Activated CD4-positive, alpha-beta memory T cell treated with anti-CD3 and anti-CD28 coated beads for 36 hours (primary cell): ENCODE data around the gene PABPC4L. TPM values are rescaled to one million over a fixed set of nuclear protein-coding genes. Genes with fewer than 3 reads are reported as not detected.
"Not testable (repeated sequence)": the region's sequence is repeated elsewhere in the genome, so short reads cannot be mapped to it uniquely, and the experiment has no call there.

Experiments used
- CTCF ChIA-PET: fragments of 350-600 bp; sonication (Branson Sonifier 250); formaldehyde crosslinking; loops from one replicate; lab custom pipeline; 2021; ENCODE audit warnings: antibody characterized with exemption, inconsistent platforms; lab: Charles Lee
- POLR2A ChIA-PET: fragments of 350-600 bp; sonication (Branson Sonifier 250); formaldehyde crosslinking; loops from one replicate; lab custom pipeline; 2021; ENCODE audit warnings: antibody characterized with exemption; lab: Charles Lee
- DNase-seq: peaks from one replicate; pipeline ENCODE4 v3.0.0-alpha.2; 2020
- H3K27ac Mint-ChIP-seq: one replicate; pipeline ENCODE4 v1.8.0; 2021; ENCODE audit warnings: mixed read lengths
- H3K27me3 Mint-ChIP-seq: one replicate; pipeline ENCODE4 v1.8.0; 2021; ENCODE audit warnings: mixed read lengths
- H3K36me3 Mint-ChIP-seq: one replicate; pipeline ENCODE4 v1.8.0; 2021; ENCODE audit warnings: mixed read lengths
- H3K4me1 Mint-ChIP-seq: one replicate; pipeline ENCODE4 v1.8.0; 2021; ENCODE audit warnings: low read depth, mixed read lengths
- H3K4me3 Mint-ChIP-seq: one replicate; pipeline ENCODE4 v1.8.0; 2021; ENCODE audit warnings: mild to moderate bottlenecking, mixed read lengths
- H3K9me3 Mint-ChIP-seq: one replicate; pipeline ENCODE4 v1.8.0; 2021; ENCODE audit warnings: mixed read lengths
- intact Hi-C: fragments of 100-400 bp; cut with micrococcal nuclease; formaldehyde crosslinking; loops from one replicate; pipeline ENCODE4 v1.15.1; 2023
- total RNA-seq, 2 experiments: library from RNA; stranded (reverse); gene quantifications; one replicate each; pipeline ENCODE4 v1.2.3, GENCODE V29; 2021

PABPC4L gene
- total RNA-seq: not detected

DNA sequence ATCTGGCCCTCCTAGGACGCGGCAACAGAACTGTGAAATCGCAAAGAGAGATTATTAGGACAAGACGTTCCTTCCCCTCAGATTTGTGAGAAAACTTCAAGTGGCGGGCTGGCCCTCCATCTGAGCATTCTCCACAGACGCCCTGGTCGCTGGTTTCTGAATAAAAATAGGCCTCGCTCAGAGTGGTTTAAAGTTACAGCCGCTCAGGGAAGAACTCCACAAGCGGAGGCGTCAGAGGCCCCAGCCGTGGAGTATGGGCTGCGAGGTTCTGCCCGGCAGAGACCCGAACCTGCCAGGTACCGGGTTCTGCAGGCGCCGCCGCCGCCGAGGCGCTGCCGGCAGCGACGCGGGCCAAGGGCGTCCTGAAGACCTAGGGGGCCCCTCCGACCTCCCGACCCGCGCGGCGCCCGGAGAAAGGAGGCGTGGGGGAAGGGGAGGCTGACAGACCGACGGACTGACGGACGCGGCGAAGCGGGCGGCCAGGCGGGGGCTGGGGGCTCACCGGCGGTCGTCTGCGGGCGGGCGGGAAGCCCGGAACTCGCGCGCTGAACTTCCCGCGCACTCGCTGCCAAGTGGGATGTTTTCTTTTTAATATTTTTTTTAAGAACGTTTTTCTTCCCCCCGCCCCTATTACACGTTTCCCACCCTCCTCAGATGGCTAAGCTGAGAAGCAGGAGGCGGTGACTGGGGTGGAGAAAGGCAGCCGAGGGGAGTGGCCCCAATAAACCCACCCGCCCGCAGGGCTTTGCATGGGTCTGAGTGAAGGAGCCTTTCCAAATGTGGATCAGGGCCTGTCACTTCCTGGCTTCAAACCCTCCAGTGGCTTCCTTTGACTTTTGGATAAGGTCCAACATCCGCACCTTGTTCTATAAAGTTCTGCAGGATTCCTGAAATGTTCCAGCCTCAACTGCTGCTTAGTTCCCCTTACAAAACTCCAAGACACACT is at the start of gene PABPC4L:
Gene PABPC4L (minus strand): TSS at position 574 of the 946 bp plus-strand sequence. CDS start 770 bp downstream, outside the sequence.
- H3K9me3 Mint-ChIP-seq: peaks cover 4% of the 10 kb centered on the region
- H3K36me3 Mint-ChIP-seq: no peaks in the 10 kb centered on the region
- no peaks in the 10 kb centered on the region for H3K27me3 Mint-ChIP-seq
- H3K4me3 Mint-ChIP-seq: no peak within 1 kb of the TSS
- no peak within 1 kb of the TSS for H3K27ac Mint-ChIP-seq
- no peak for DNase-seq
- no peaks in the 10 kb centered on the region for H3K4me1 Mint-ChIP-seq
- CTCF ChIA-PET: no interaction called here
- intact Hi-C loops: no loop called here
- POLR2A ChIA-PET: no interaction called here

DNA sequence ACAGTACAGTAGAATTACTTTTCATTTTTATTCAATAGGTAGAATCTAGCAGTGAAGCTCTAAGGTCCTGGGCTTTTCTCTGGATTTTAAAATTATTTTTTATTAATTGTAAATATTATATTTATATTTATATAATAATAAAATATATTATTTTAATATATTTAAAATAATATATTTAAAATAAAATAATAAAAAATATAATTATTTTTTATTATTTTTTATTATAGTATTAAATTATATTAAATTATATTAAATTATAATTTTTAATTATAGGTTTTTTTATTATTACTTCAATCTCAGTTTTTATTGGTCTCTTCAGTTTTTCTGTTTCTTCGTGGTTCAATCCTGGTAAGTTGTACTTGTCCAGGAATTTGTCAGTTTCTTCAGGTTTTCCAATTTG is 49.7 kb upstream of the PABPC4L start:
- peaks cover 15% of the 10 kb centered on the region for H3K9me3 Mint-ChIP-seq
- no peak for DNase-seq
- CTCF ChIA-PET: no interaction called here
- H3K4me1 Mint-ChIP-seq: no peaks in the 10 kb centered on the region
- no peak overlapping the region for H3K27ac Mint-ChIP-seq
- H3K36me3 Mint-ChIP-seq: no peaks in the 10 kb centered on the region
- intact Hi-C loops: no loop called here
- POLR2A ChIA-PET: no interaction called here
- H3K4me3 Mint-ChIP-seq: no peak overlapping the region
- no peaks in the 10 kb centered on the region for H3K27me3 Mint-ChIP-seq

DNA sequence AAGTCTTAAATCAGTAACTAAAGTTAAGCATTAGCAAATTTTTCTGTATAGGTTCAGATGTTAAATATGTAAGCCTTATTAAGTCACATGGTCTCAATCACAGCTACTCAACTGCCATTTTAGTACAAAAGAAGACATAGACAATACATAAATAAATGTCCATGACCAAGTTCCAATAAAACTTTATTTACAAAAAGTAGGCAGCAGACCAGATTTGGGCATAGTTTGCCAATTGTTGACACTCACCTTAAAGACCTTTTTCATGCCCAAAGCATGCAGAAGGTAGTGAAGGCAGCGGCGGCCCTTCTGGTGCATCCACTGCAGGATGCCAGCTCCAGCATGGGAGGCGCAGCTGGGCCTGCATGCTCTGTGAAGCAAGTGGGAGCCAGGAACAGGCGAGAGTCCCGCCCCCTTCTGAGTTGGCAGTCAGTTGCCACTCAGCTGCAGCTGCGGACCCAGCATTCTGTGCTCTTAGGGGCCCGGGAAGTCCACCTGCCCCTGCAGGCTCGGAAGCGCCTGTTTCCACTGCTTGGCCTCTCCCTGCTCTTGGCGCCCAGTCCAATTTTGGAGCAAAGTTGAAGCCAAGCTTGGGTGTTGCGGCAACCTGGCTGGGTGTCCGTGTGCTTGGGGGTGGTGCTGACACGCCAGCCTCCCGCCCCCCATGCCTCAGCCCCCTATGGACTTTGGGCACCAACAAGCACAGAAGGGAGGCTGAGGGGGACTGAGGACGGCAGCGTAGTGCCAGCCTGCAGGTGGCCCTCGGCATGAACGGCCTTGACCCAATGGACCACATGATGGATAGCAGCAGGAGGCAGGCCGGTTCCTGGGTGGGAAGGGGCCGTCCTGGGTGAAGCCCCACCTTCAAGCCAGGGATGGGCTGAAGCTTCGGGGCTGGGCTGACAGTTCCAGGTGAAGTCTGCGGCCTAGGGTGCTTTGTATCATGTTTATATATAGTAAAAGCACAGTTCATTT is 42.4 kb upstream of the PABPC4L start:
- H3K9me3 Mint-ChIP-seq: peaks cover 6% of the 10 kb centered on the region
- intact Hi-C loops: no loop called here

DNA sequence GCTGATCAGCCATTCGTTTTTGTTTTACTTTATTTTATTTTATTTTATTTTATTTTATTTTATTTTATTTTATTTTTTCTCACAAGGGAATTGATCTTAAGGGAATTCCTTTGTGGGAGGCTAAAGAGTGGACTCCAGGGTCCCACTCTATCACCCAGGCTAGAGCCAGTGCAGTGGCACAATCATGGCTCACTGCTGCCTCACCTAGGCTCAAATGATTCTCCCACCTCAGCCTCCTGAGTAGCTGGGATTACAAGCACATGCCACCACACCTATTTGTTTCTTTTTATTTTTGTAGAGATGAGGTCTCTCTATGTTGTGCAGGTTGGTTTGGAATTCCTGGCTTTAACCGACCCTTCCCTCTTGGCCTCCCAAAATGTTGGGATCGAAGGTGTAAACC is 17.5 kb upstream of the PABPC4L start:
- CTCF ChIA-PET: no interaction called here

More for the DNA sequence above, 42.4 kb upstream of the PABPC4L start:
- CTCF ChIA-PET: no interaction called here
- H3K36me3 Mint-ChIP-seq: no peaks in the 10 kb centered on the region
- no peak overlapping the region for H3K4me3 Mint-ChIP-seq
- H3K27me3 Mint-ChIP-seq: no peaks in the 10 kb centered on the region
- POLR2A ChIA-PET: no interaction called here
- H3K27ac Mint-ChIP-seq: no peak overlapping the region
- DNase-seq: no peak
- H3K4me1 Mint-ChIP-seq: no peaks in the 10 kb centered on the region

DNA sequence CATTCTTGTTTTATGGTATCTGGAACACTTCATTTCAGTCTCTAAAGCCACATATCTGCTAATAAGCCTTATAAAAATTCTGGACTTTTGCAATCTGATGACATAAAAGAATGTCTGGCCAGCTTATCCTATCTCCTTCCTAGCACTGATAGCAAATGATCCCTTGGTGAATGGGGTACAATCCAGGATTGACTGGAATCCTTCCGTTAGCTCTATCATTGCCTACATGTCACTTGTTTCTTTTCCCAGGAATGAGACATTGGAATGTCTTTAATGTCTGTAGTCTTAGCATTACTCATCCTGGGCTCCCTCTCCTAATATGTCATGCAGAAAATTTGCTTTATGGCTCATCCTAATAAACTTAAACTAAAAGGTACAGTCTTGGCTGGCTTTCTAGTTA is 14.8 kb upstream of the PABPC4L start:
- Mint-ChIP-seq H3K4me1 (no peaks in the 10 kb centered on the region), H3K27me3 (no peaks in the 10 kb centered on the region), H3K36me3 (no peaks in the 10 kb centered on the region), H3K27ac (no peak overlapping the region), H3K4me3 (no peak overlapping the region), H3K9me3 (peaks cover 16% of the 10 kb centered on the region)
- no peak for DNase-seq
- ChIA-PET POLR2A (no interaction called here), CTCF (no interaction called here)
- intact Hi-C loops: no loop called here

More for the DNA sequence above, 17.5 kb upstream of the PABPC4L start:
- no peaks in the 10 kb centered on the region for H3K36me3 Mint-ChIP-seq
- H3K4me1 Mint-ChIP-seq: no peaks in the 10 kb centered on the region
- H3K9me3 Mint-ChIP-seq: peaks cover 16% of the 10 kb centered on the region
- POLR2A ChIA-PET: no interaction called here
- no peak for DNase-seq
- intact Hi-C loops: no loop called here
- H3K4me3 Mint-ChIP-seq: no peak overlapping the region
- H3K27ac Mint-ChIP-seq: no peak overlapping the region
- H3K27me3 Mint-ChIP-seq: no peaks in the 10 kb centered on the region

DNA sequence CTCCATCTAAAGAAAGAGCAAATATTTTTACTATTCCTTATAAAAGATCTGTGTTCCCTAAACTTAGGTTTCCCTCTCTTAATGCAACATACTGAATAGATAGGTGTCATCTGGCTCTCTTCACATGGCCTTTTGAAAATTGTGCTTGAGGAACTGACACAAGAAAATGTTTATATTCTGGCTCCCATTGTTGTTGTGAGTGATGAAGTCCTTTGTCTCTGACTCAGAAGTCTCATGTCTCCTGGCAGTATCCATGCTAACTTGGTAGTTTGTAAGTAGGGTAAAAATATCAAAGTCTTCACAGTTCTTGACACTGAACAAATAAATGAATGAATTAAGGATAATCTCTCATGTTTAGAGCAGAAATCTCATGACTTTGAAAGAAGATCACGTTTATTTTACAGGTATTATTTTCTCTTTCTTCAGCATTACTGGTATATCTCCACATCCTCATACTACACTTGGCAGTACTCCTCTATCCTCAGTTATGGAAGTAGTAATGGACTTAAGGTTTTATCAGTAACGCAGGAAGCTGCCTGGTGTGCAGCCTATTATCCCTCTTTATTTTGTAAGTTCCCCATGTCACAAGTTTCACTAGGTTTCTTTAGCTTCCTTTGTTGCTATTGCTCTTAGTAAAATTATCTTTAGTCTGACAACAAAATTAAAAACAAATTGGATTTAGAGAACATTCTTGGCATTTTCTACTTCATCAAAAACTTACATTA is 14.2 kb upstream of the PABPC4L start:
- Mint-ChIP-seq H3K36me3 (no peaks in the 10 kb centered on the region), H3K4me1 (no peaks in the 10 kb centered on the region), H3K27me3 (no peaks in the 10 kb centered on the region), H3K9me3 (peaks cover 16% of the 10 kb centered on the region), H3K4me3 (no peak overlapping the region), H3K27ac (no peak overlapping the region)
- intact Hi-C loops: no loop called here
- POLR2A ChIA-PET: no interaction called here
- CTCF ChIA-PET: no interaction called here
- DNase-seq: no peak

DNA sequence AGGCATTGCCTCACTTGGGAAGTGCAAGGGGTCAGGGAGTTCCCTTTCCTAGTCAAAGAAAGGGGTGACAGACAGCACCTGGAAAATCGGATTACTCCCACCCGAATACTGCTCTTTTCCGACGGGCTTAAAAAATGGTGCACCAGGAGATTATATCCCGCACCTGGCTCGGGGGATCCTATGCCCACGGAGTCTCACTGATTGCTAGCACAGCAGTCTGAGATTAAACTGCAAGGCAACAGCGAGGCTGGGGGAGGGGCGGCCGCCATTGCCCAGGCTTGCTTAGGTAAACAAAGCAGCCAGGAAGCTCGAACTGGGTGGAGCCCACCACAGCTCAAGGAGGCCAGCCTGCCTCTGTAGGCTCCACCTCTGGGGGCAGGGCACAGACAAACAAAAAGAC is 6.4 kb upstream of the PABPC4L start:
- H3K27me3 Mint-ChIP-seq, POLR2A ChIA-PET, DNase-seq, H3K36me3 Mint-ChIP-seq, intact Hi-C loops, H3K4me1 Mint-ChIP-seq, H3K4me3 Mint-ChIP-seq, H3K27ac Mint-ChIP-seq: not testable (repeated sequence)
- peaks cover 21% of the 10 kb centered on the region for H3K9me3 Mint-ChIP-seq
- CTCF ChIA-PET: interaction anchor here (0.5 kb wide), 1 partner anchor 640 kb away, joined by 3 read pairs; no protein-coding TSS in a partner anchor

DNA sequence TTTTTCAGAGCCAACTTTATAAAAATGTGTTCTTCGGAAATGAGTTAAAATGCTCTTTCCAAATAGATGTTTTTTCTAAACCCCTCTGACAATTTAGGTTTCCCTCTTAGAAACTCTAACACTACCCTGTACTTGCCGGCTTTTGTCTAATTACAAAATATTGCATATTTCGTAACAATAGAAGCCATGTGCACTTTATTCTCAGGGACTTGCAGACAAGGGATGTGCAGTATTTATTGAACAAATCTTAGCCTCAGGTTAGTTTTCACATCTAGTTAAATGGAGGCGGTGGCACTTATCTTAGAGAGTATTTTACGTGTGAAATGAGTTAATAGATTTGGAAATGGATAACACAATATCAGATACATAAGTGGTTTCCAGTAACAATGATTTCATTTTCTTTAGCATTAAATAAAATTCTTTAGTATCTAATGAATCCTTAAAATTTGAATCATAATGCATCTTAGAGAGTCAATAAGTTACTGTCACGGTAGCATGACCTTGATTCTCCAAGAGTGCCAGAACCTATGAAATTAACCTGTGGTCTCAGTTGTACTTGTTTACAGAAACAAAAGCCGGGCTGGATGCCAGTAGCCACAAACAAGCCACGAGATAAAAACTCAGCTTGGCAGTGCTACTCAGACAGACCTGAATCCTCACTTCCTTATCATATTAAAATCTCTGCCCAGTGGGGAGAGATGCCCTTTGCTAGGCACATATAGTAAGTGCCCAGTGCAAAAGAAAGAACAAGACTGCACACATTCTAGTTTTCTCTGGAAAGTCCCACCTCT is 772 bp upstream of the PABPC4L start:
- no peak for DNase-seq
- ChIA-PET POLR2A (no interaction called here), CTCF (no interaction called here)
- Mint-ChIP-seq H3K9me3 (peaks cover 10% of the 10 kb centered on the region), H3K27ac (no peak overlapping the region), H3K4me1 (no peaks in the 10 kb centered on the region), H3K36me3 (no peaks in the 10 kb centered on the region), H3K4me3 (no peak overlapping the region), H3K27me3 (no peaks in the 10 kb centered on the region)
- intact Hi-C loops: no loop called here

DNA sequence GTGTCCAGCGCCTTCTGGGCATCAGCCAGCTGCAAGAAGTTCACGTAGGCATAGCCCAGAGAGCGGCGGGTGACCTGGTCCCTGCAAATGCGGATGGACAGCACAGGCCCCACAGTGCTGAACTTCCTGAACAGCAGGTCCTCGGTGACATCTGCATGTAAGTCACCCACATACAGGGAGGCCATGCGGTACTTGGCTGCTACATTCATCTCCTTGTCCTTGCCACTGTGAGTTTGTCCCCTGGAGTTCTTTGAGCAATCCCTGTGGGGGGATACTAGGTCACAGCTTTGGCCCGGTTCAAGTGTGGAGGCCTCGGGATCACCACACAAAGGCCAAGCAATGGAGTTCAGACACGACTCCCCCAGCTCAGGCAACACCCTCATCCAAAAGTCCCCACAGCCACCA is 776 bp downstream of the PABPC4L start:
- Mint-ChIP-seq H3K4me3 (no peak overlapping the region), H3K27ac (no peak overlapping the region), H3K36me3 (no peaks in the 10 kb centered on the region), H3K4me1 (no peaks in the 10 kb centered on the region), H3K27me3 (no peaks in the 10 kb centered on the region), H3K9me3 (peaks cover 3% of the 10 kb centered on the region)
- ChIA-PET POLR2A (no interaction called here), CTCF (no interaction called here)
- intact Hi-C loops: no loop called here
- DNase-seq: no peak

DNA sequence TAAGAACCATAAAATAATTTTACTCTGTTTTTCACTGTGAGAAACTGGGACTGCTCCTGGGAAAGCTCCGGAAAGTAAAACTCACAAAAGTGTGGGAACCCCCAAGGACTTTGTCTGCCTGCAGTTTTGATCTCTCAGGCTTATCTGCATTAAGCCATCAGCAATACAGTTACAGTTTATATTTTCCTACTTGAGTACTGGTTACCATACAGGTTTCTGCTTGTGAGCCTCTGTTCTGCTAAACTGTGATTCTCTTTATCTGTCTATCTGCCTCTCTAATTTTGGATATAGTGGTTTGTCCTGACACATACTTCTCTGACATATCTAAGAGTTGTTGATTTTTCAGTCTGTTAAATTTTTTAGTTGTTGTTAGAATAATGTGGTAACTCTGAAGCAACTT is 11.6 kb downstream of the PABPC4L start:
- DNase-seq: no peak
- ChIA-PET CTCF (no interaction called here), POLR2A (no interaction called here)
- no peaks in the 10 kb centered on the region for H3K4me1 Mint-ChIP-seq
- H3K9me3 Mint-ChIP-seq: peaks cover 22% of the 10 kb centered on the region
- intact Hi-C loops: no loop called here
- H3K4me3 Mint-ChIP-seq: no peak overlapping the region
- no peak overlapping the region for H3K27ac Mint-ChIP-seq
- H3K36me3 Mint-ChIP-seq: no peaks in the 10 kb centered on the region
- no peaks in the 10 kb centered on the region for H3K27me3 Mint-ChIP-seq

DNA sequence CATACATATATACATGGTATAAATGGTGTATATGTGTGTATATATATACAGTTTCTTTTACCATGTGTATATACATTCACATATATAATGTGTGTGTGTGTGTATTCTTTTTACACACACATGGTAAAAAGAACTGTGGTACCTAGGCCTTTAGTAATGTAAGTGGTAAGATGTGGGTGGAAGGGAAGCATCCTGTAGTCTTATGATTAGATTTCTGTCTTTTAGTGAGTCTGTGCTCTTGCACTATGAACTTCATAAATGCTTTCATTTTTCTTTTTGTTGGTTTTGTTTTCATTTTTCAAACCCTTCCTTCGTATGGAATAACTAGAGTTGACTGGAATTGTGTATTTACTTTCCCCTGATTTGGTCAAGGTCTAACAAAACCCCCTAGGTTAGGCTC is 12.1 kb downstream of the PABPC4L start:
- Mint-ChIP-seq H3K9me3 (peaks cover 24% of the 10 kb centered on the region), H3K36me3 (no peaks in the 10 kb centered on the region), H3K4me3 (no peak overlapping the region), H3K4me1 (no peaks in the 10 kb centered on the region), H3K27ac (no peak overlapping the region), H3K27me3 (no peaks in the 10 kb centered on the region)
- intact Hi-C loops: no loop called here
- DNase-seq: no peak
- POLR2A ChIA-PET: no interaction called here
- CTCF ChIA-PET: no interaction called here
